HG03378 (cell line): Measurements from ENCODE around the gene DYNLRB2.

Source experiments
- ATAC-seq: cut with Tn5 transposase; IDR thresholded peaks from one replicate; pipeline ENCODE4 v1.9.1; 2021; ENCODE audit warnings: mild to moderate bottlenecking, moderate library complexity; ENCODE audit not compliant: unreplicated experiment

The DYNLRB2 gene

GRCh38 chr16:80596507-80597207 is 55.9 kb downstream of the DYNLRB2 start:
- ATAC-seq = no peak

GRCh38 chr16:80599466-80599865 is 58.7 kb downstream of the DYNLRB2 start:
- no peak for ATAC-seq
